GM18526 (cell line): ENCODE measurements around the gene STAT4.

Experiments used
- POLR2A ChIP-seq: IDR thresholded peaks from 3 replicates; pipeline ENCODE4 v1.6.1; 2011; ENCODE audit not compliant: insufficient read length; ENCODE audit errors: extremely low read depth

The STAT4 gene

DNA sequence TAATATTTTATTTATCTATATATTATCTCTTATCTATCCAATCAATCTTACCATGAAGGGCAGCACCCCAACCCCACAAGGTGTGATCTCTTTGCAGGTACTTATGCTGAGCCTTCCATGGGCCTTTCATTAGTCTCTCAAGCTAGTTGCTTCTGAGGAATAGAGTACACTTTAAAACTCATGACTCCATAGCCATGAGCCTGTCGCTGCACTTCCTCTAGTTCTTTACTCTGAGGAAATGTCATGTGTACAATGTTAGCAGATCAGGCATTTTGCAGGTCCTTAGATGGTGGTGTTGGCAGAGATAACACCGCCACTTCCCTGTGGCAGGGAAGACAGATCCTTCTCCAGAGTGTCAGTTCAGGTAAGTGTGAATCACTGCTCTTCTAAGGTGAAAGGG lies 29.5 kb upstream of the STAT4 start:
- no peak for TF ChIP-seq POLR2A

DNA sequence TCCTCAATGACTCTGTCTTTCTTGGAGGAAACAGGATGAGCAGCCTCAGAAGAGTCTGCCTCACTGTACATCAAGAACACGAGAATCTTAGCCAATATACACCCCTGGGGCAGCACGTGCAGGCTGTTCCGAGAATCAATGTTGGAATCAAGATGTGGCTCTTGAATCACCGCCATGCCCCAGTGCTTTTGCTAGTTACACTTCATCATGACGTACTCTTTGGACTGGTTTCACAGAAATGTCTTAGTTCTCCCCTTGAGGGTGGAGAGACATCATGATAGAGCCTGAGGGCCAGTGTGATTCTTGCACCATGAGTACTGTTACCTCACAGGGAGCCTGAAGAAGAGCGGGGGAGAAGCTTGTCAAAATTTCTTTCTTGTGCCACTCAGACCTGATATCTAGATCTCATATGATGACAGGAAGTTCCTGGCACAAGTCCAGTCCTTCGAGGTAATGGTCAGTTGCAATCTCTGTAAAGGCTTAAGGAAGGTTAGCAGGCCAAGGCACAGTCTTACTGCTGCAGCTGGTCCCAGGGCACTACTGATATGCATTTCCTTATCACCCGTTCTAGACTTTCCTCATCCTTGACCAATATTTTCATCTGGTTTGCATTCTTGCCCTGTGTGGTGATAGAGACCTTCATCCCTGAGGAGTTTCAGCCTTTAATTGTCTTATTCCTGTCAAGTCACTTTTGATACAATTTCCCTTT lies 28.2 kb upstream of the STAT4 start:
- TF ChIP-seq POLR2A = no peak

DNA sequence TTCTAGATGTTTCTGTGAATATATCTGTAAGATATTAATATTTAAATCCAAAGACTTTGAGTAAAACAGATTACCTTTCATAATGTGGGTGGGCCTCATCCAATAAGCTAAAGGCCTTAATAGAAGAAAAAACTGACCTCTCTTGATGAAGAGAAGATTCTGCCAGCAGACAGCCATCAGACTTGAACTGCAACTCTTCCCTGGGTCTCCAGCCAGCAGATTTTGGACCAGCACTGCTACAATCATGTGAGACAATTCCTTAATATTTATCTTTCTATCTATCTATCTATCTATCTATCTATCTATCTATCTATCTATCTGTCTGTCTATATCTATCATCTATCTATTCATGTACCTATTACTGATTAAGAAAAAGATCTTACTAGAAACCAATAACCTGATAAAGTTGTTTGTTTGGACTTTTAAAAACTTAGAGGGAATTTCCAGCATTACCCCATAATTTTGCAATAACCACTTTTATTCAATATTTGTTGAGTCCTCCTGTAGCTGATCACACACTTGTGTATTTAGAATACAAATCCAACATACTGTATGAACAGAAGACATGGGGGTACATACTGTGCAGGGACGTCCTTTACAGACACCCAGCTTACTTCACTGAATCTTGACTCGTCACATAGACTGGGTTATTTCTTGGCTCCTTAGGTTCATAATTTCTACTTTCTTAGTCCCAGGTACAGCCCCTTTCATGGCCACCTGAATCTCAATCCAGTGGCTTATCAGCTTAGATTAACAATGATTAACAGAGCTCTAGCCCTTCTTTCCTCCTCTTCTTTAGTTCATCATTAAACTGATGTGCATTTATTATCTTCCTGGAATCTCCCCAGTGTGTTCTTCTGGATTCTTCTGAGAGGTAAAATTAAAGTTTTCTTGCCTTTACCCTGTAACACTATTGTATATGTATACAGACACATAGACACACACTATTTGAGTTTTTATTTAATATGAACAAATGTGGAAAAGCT lies 27.2 kb upstream of the STAT4 start:
- no peak for TF ChIP-seq POLR2A

DNA sequence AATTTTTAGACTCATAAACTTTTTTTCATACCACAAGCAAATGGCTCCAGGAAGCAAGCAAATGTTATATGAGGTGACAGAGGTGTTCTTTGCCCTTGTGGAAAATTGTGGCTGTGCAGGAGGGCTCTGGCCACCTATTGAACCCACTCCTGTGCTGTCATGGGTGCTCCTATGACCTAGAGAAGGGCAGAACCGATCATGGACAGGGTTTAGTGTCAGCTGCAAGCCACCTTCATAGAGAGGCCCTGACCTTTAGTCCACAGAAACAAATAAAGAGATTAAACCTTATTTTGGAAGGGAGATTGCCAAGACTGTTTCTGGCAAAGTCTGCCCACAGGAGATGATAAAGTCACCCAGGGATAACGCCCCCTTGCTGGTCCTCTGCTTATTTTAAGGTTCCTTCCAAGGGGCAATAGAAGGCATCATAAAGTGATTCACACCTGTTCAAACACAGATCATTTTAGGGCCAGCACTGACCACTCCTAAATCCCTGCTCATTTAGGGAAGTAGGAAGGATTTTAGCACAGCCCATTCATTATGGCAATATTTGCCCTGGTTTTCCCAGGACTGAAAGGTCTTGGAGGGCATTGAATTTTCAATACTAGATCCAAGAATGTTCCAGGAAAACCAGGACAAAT lies 26.1 kb upstream of the STAT4 start:
- TF ChIP-seq POLR2A = no peak

DNA sequence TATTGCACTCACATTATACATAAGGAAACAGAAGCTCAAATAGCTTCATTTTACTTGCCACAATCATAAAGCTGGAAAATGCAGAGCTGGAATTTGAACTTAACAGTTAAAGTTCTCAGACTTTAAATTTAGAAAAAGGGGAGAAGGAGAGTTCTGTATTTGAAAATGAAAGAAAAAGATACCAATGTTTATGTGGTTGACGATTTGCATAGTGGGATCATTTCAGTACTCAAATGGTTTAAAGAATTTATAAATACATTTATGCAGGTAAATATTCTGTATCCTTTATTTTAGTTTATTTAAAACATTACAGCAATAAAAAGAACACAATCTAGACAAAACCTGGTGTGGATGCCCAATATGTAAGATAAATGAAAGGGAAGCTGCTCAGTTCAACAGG lies 25.5 kb upstream of the STAT4 start:
- no peak for TF ChIP-seq POLR2A

DNA sequence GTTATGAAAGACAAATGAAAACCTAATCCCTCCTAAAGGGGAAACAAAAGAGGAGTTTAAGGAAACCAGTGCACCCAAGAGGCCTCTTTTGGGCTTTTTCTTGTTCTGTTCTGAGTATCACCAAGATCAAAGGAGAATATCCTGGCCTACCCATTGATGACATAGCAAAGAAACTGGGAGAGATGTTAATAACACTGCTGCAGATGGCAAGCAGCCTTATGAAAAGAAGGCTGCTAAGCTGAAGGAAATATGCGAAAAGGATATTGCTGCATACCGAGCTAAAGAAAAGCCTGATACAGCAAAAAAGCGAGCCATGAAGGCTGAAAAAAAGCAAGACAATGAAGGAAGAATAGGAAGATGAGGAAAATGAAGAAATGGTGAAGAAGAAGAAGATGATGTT lies 23.6 kb upstream of the STAT4 start:
- no peak for TF ChIP-seq POLR2A

DNA sequence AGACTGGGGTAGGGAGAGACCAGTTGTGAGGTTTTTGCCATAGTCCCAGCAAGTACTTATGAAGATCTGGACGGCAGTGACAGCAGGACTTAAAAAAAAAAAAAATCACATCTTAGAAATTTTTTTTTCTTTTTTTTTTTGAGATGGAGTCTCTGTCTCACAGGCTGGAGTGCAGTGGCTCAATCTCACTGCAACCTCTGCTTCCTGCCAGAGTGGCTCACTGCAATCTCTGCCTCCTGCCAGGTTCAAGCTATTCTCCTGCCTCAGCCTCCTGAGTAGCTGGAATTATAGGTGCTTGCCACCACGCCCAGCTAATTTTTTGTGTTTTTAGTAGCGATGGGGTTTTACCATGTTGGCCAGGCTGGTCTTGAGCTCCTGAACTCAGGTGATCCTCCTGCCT lies 22.4 kb upstream of the STAT4 start:
- no peak for TF ChIP-seq POLR2A

DNA sequence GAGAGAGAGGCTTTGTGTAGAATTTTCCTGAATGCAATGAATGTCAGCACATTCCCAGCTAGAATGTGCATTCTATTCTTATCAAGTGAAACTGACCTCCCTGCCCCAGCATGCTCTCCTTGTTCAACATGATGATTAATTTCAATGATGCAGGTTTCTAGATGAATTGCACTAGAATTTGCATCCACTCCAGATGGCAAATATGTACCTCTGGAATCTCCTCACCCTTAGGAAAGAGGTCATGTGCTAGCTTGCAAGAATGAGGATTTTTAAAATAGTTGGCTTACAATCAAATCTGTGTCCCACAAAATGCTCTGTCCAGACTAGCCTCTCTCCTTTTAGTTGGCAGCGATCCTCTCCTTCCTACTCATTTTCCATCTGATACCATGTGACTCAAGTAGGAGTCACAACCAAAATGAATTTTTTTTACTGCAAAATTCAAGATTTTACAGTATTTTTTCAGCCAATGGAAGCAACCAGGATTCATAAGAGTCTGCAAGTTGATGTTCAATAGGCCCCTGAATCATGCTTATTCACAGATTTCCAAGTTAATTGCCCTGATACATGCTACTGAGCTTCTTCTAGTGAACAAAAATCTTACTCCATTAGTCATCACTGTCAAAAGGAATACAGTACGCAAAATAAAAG lies 21.0 kb upstream of the STAT4 start:
- no peak for TF ChIP-seq POLR2A

DNA sequence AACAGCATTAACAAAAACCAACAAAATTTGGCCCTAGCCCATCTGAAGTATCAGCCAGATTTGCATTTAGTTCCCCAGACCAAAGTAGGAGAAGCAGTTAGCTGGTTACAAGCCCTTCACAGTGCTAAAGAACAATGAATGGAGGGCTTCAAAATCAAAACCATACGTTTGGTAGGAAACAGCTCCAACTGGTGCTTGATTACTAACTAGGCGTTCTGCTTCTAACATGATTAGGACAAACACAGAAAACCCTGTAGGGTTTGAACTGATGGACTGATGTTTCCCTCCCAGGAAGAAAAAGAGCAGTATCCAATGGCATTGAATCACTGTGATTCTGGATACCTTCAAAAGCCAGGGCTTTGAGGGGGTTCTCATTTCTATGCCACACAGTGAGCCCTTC lies 20.5 kb upstream of the STAT4 start:
- TF ChIP-seq POLR2A = no peak

DNA sequence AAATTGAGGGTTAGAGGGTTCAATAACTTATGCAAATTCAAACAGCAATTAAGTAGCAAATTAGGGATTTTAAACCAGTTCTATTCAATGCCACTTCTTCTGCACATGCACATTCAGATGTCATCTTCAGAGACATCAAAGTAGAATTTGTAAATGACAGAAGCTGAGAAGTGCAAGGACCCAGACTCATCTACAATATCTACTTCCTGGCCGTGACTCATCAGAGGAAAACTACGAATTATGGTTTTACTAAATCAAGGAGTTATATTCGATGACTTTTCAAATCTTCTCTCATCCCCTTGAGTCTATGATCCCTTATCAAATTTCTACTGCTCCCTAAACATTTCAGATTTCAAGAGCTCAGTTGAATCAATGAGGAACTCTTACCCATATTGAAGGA lies 20.0 kb upstream of the STAT4 start:
- TF ChIP-seq POLR2A = no peak

DNA sequence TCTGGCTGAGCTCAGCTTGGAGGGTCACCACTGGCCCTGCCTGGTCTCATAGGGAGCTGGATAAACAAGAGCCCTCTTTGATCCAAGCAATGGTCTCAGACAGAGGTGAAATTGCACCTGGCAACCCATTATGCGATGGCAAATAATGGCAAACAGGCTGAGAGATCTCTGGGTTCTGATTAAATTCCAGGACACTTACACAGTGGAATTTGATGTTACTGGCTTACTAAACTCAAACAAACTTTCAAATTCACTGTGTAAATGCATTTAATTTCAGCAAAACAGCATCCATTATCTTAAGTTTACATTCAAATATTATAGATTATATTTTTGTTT lies 19.5 kb upstream of the STAT4 start:
- no peak for TF ChIP-seq POLR2A

DNA sequence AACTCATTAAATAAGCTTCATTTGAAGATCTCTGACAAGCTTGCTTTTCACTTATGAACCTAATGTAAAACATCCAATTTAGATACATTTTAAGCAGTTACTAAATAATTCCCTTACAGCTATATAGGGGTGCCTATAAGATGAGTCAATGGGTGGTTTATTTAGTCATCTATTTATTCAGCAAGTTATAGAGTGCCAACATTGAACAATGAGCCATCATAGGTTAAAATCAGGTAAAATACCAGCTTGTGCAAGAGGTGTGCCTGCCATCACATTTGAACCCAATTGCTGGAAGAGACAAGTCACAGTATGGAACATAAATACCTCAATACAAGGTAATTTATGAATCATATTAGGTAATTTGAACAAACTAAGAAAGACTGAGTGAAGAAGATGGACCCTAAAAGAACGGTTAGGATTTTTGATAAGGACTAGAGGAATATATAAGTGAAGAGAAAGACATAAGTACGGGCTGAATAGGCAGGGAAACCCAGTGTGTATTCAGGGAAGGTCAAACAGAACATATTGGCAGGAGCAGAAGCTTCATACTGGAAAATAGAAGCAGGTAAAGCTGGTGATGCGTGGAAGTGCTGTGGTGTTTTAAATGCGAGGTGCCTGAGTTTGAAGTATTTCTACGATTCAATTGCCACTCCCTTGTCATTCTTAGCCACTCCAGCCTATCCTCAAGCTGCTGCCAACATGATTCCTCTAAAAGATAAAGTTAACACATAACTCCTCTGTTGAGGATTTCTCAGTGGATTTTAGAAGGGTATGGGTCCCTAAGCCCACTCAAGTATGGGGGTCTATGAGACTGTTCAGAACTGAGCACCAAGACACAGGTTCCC lies 18.9 kb upstream of the STAT4 start:
- no peak for TF ChIP-seq POLR2A

DNA sequence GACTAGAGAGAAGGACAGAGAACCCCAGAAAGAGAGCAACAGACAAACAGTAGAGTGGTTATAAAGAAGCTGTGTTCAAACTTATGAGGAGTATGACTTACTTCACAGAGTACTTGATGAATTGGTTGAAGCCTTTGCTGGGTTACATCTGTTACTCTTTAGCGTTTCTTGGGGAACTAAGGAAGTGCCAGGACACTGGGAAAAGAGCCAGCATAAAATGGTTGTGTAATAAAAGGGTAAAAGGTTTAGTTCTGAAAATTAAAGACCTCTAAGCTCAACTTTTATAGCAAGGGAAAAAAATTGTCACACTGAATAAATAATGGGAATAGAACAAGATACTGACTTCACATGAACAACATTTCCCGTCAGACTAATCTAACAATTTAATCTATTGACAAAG lies 17.0 kb upstream of the STAT4 start:
- TF ChIP-seq POLR2A = no peak

DNA sequence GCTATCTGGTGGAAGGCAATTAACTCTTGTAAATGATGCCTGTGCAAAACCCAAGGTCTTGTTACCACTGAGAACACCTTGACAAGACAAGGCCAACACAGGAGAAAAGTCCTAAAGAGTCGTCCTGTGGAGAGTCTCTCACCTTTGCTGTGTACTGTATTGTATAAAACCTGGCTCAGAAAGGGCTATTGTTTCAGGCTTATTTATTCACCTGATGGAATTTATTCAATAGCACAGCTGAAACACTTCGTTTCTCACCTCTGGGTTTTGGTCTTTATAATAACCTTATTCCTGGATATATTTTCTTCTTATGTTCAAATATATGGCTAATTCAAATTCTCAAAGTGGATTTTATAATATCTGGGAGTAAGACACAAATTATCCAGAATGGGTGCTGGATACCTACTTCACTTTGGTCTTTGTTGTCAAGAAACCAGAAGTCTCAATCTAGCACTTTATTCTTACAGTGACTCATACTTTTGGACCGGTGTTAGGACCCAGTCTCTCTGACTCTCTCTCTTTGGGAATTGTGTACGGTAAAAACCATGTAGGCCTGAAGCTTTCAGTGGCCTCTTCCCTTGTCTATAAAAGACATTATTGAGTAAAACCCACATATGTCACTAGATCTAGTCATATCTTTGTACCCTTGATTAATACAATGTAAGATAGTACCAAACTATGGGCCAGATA lies 16.1 kb upstream of the STAT4 start:
- no peak for TF ChIP-seq POLR2A
